HG02571 (cell line): ENCODE data around the gene IGLL5.

Source experiments
- ATAC-seq: cut with Tn5 transposase; IDR thresholded peaks from one replicate; pipeline ENCODE4 v1.9.1; 2021; ENCODE audit warnings: mild to moderate bottlenecking, moderate library complexity; ENCODE audit not compliant: unreplicated experiment

Gene IGLL5

DNA sequence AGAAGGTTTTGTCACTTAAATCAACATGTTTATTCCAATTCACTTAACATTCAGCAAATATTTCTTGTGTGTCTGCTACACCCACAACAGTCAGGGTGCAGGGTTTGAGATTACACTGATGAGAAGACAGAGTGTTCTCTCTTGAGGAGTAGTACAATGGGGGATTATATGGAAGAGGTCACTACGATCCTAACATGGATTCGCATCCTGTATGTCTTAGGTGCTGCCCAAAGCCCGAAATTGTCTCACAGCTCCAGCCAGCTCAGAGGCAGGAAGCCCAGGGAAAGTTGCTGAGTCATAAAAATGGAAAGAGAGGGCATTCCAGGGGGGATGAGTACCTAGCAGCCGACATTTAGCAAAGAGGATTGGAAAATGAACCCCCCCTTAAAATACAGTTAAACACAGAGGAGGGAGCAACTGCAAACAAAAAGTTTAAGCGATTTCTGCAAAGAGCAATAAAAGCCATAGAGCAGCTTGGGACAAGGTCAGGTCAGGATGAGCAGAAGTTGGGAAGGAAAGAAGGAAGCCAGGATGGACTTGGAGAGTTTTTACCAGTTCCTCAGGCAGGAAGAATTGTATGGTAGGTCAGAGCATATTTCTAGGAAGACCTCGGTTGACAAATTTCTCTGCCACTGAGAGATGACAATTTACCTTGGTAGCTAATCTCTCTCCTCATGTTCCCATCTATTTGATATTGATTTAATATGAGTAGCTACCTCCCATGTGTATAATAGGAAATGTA, 49.5 kb downstream of the IGLL5 start:
- no peak for ATAC-seq

DNA sequence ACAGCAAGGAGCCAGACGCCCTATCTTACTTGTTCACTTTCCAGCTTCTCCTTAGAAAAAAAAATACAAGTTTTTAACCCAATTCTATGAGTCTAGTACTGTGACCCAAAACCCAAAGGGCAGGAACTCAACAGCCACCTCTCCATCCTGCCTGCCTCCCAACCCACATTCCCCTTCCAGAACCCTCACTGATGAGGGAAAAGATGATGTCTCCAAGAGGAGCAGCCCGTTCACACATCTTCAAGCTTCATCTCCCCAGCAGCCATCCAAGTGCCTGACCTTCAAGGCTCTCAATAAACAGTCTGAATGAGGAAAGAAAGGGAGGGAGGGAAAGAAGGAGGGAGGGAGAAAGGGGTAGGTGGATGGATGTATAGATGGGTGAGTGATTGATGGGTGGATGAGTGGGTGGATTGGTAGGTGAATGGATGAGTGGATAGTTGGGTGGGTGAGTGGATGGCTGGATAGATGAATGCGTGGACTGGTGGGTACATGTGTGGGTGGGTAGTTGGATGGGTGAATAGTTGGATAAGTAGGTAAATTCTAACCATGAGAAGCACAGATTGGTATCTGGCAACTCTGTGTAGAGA, 50.4 kb downstream of the IGLL5 start:
- ATAC-seq, result no peak

DNA sequence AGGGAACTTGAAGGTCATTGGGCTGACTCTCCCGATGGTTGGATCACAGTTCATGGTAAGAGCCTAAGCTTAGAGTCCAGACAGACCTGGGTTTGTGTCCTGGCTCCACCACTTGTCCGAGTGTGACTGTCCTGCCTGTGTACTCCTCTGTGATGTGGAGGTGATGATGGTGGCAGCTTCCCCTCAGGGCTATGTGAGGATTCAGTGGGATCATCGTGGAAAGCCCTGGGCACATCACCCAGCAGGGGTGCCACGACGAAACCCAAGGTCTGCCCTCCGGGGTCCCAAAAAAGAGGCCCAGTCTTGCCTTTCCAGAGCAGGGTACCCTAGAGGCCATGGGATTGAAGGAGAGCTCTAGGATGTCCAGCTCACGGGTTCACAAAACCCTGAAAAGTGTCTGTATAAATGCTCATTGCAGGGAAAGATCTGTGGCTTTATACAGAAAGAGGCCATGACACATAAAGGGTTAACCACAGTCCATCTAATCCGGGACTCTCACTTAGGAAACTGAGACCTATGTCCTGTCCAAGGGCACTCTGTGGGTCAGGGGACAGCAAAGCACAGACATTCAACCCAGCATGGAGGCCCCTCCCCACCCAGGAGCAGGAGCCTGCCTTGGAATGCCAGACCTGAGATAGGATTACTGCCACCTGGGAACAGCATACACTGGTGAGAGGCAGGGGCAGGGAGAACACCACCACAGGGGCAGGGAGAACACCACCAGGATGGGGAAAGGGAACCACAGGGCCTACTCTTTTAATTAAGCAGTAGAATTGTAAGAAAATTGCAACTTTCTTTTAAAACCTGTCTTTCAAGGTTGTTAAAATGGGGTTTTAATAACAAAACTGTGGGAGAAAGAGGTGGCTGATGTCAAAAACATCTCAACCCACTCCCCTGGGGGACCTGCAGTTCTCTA, 51.3 kb downstream of the IGLL5 start:
- ATAC-seq, result no peak

DNA sequence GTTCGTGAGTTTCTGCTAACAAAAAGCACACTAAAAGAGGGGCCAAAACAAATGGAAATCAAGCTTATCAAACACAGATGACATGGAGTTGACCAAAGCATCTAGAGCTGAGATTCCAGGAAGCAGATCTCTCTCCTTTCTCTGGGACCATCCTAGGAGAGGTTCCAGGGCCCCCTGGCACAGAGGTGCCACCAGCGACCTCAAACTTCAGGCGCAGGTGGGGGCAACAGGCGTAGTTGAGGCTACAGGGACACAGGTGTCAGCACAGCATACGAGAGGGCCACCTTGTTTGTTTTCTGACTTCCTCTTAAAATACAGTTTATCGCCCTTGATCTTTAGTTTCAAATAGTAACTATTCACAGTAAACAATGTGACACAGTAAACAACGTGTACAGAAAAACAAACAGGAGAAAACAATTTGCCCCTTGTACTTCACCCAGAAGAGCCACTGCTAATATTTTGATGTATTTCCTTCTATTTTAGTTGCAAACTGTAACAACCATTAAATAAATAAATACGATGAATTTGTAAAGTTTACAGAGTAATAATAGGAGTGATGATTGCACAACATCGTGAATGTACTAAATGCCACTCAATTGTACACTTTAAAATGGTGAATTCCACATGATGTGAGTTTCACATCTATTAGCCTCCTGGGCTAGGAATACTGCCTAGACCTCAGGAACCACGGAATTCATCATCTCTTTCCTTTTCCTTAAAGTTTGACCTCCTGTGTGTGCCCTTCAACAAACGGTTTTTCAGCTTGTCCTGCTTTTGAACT, 52.2 kb downstream of the IGLL5 start:
- ATAC-seq, result no peak

DNA sequence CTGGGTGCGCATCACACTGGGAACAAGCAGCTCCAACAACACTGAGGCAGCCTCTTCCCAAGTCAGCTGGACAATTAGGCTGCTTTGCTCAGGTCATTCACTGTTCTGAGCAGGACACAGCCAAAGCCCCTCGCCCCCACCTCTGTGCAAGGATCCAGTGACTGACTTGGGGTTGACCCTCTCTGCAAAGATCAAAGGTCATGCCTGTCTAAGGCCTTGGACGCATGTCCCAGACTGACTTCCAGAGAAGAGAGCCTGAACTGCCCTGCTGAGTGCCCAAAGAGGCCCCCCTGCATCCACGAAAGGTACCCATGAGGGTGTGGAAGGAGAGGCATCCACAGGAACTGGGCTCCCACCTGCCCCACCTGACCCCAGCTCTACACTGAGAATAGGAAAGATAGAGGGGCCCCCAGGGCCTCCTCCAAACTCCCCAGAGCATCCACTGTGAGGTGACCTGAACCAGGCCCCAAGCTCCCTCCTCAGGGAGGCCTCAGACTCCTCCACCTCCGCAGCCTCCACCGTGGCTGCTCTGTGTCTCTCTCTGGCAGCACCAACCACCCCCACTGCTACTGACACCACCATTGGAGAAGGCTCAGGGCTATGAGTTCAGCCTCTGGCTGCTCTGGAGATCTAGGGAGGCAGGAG, 53.5 kb downstream of the IGLL5 start:
- no peak for ATAC-seq

DNA sequence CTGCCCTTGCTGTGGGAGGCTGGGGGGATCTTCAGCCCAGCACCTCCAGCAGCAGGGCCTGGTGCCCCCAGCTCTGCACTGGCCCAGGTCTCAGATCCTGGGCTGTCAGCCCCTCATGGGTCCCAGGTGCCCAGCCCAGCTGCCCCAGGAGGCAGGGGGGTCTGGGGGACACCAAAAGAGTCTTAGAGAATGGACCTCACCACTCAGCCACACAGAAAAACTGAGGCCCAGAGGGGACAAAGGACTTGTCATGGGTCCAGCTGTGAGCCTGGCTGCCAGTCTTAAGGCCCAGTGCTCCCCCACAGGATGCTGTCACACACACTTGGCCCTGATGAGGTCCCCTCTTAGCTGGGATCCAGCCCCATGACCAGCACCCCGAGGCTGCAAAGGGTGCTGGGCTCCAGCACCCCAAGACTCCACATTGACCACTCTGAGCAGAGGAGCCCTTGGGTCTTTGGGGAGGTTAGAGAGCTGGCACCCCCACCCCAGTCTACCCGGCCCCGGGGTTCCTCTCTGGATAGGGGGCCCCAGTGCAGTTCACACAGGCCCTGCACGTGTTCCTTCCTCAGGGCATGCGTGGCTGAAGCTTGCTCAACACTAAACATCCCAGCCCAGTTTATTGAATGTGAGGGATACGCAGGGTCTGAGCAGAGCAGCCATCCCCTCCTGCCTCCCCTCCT, 54.4 kb downstream of the IGLL5 start:
- ATAC-seq, result no peak

DNA sequence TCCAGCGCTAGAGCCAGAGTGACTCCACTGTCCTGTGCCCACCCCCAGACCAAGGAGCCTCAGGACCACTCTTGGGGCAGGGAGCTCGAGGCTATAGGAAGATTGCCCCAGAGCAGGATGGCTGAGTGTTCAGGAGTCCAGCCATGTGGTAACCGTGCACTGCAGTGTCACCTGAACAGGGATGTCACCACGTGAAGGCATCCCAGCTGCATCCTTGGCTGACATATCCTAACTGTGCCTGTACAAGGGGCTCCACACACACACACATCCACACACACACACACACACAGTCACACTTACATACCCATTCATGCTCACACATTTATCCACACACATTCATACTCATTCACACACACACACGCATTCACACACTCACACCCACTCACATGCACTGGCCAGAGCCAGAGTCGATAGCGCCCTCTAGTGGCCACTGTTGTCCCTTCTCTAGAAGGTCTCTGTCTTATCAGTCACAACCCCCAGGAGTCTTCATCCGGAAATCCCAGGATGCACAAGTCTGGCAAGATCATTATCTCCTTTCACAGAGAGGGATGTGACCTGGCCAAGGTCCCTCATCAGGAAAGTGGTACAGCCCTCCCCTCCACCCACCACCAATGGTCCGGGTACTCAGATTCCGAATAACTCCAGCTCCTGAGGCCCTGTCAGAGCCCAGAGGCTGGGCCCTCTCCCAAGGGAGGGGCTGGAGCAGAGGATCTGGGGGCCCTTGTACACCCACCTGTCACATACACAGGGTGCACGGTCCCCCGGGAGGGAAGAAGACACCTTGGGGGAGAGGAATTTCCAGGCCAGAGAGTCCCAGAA, 55.1 kb downstream of the IGLL5 start:
- no peak for ATAC-seq

DNA sequence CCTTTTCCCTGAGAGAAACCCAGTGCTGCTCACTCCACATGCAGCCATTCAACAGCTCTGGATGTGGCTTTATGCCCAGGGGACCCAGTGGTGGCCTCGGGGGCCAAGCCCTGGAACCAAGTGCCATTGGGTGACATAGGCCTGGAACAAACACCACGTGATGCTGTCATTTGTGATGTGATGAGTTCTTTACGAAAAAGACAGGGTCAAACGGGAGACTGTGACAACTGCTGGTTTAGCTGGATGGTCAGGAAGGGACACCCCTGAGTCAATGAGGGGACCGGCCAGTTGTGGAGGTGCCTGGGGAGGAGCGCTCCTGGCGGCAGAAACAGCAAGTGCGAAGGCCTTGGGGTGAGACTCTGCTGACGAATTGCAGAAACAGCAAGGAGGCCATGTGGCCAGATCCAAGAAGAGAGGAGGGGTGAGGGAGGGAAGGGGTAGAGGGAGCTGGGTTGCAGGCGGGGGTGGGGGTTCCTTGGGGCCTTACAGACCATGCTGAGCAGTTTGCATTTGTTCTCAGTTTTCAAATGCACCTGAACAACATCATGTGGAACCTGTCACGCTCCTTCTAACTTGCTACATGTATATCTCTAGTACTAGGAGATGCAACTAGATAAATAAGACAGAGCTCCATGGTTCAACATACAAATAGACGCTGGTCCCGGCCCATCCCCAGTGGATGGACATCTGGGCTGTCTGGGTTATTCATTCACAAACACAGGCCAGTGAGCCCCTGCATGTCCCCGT, 56.1 kb downstream of the IGLL5 start:
- no peak for ATAC-seq

DNA sequence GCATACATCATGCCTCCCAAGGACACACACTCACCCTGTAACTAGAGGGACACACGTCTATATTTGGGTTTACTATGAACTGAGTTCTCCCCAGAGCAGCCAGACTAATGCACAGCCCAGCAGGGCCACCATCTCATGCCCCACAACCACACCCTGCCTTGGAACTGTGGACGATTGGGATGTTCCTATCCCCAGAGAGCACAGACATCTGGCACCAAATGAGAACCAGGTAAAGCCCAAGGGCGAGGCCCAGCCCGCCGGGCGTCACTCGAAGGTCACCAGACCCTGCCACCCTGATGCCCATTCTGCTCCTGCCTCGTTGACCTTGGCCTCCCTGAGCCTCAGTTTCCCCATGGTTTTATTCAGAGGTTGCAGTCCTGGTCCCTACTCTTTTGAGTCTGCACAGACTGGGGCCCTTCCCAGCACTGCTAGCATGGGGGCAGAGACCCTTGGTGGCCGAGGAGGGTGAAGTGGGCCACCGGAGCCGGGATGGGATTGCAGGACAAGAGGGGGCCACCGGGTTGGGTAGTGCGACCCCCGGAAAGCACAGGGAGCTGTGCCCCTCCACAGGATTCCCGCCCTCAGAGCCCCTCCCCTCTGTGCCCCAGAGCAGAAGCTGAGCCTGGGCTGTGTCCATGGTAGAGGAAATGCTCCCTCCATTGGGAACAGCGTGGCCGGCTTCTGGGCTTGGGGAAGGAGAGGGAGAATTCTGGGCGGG, 56.8 kb downstream of the IGLL5 start:
- no peak for ATAC-seq

DNA sequence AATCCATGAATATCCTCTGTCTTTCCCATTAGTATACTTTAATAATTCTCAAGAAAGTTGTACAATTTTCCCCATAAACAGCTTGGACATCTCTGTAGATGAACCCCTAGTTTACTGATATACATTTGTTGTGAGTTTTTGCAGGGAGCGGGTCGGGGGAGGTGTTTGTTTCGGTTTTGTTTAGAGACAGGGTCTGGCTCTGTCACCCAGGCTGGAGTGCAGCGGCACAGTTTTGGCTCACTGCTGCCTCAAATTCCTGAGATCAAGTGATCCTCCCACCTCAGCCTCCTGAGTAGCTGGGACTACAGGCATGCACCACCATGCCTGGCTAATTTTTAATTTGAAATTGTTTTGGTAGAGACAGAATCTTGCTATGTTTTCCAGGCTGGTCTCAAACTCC, 57.6 kb downstream of the IGLL5 start:
- no peak for ATAC-seq
